ENCODE measurements around the gene GABBR2. TPM values are rescaled to one million over a fixed set of nuclear protein-coding genes. Genes with fewer than 3 reads are reported as not detected.

GABBR2 gene
- total RNA-seq, 4 donors from 2014 or later, result 2.4 to 13.6 (median 10.0) TPM

- Histone ChIP-seq H3K9me3 (no peaks in the 10 kb centered on the region), H3K36me3 (no peaks in the 10 kb centered on the region), H3K27ac (peak overlapping the region in 1 of 3 donors; percentile 51), H3K4me3 (replicated peaks in 1 of 3) (no peak overlapping the region), H3K4me1 (peaks cover 4 to 28% of the 10 kb centered on the region in 2 donors), H3K27me3 (no peaks in the 10 kb centered on the region)
- TF ChIP-seq POLR2A (IDR thresholded peaks at IDR 0.05), result no peak
- TF ChIP-seq CTCF (IDR thresholded peaks at IDR 0.05), result peak in 1 of 6 experiments; percentile 4
- intact Hi-C loops (cut with DNase I), result no loop called here
- no peak for DNase-seq
- WGBS, 2 donors, result 50 to 55% methylated on average over 7 of the region's 7 CpGs
Observed at GRCh38 chr9:98550206-98550820, 158.4 kb downstream of the GABBR2 start.

DNA sequence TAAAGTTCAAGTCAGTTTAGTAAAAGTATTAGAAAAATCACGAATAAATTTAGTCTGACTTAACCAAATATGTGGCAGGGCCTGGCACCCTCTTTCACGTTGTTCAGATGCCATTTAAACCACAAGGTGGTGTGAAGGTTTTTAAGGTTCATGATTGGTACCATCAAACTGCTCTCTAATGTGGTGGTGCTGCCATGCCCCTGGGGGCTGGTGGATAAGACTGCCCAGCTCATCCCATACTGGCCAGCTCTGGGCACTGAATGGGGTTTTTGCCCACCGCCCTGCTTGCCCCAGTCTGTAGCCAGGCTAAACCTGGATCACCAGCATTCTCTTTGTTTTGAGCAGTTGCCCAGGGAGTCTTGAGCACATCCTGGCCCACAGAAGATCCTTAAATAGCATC is 159.3 kb downstream of the GABBR2 start:
- Histone ChIP-seq H3K4me3 (replicated peaks in 1 of 3) (no peak overlapping the region), H3K27me3 (no peaks in the 10 kb centered on the region), H3K27ac (peak overlapping the region in 1 of 3 donors; percentile 51), H3K36me3 (no peaks in the 10 kb centered on the region), H3K4me1 (peaks cover 10 to 34% of the 10 kb centered on the region in 2 donors), H3K9me3 (no peaks in the 10 kb centered on the region)
- no peak for DNase-seq
- intact Hi-C loops (cut with DNase I), result no loop called here
- TF ChIP-seq CTCF (IDR thresholded peaks at IDR 0.05), result no peak
- TF ChIP-seq POLR2A (IDR thresholded peaks at IDR 0.05), result no peak
- 91 to 95% methylated on average over 3 of the region's 3 CpGs for WGBS, 2 donors

- no peak for TF ChIP-seq CTCF (IDR thresholded peaks at IDR 0.05)
- TF ChIP-seq POLR2A (IDR thresholded peaks at IDR 0.05), result no peak
- Histone ChIP-seq H3K9me3 (no peaks in the 10 kb centered on the region), H3K4me3 (replicated peaks in 1 of 3) (no peak overlapping the region), H3K27me3 (no peaks in the 10 kb centered on the region), H3K27ac (no peak overlapping the region), H3K36me3 (no peaks in the 10 kb centered on the region), H3K4me1 (peaks cover 10 to 34% of the 10 kb centered on the region in 2 donors)
- 68 to 77% methylated on average over 2 of the region's 2 CpGs for WGBS, 2 donors
- intact Hi-C loops (cut with DNase I), result no loop called here
- DNase-seq, result no peak
Observed at GRCh38 chr9:98547606-98548005, 161.1 kb downstream of the GABBR2 start.

DNA sequence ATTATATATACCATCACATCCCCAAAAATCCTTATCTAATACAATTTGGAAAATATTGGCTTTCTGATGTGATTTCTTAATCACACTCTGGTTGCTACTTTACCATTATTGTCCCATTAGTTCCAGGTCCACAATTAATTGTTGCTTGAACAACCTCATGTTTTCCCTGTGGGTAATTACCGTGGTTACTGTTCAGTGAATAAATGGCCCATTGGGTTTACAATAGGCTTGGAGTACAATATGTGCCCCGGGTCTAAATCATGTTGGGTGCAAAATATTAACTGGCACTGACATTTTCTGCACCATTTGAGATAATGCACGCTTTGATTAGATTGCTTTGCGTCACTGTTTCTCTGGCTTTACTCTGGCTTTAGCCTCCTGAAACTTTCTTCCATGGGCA is 163.7 kb downstream of the GABBR2 start:
- no peak for DNase-seq
- Histone ChIP-seq H3K27ac (no peak overlapping the region), H3K9me3 (no peaks in the 10 kb centered on the region), H3K36me3 (no peaks in the 10 kb centered on the region), H3K27me3 (no peaks in the 10 kb centered on the region), H3K4me3 (replicated peaks in 1 of 3) (no peak overlapping the region), H3K4me1 (peaks cover 10 to 21% of the 10 kb centered on the region in 2 donors)
- 35 to 48% methylated on average over 4 of the region's 4 CpGs for WGBS, 2 donors
- TF ChIP-seq CTCF (IDR thresholded peaks at IDR 0.05) (no peak), POLR2A (IDR thresholded peaks at IDR 0.05) (no peak)
- intact Hi-C loops (cut with DNase I), result no loop called here

DNA sequence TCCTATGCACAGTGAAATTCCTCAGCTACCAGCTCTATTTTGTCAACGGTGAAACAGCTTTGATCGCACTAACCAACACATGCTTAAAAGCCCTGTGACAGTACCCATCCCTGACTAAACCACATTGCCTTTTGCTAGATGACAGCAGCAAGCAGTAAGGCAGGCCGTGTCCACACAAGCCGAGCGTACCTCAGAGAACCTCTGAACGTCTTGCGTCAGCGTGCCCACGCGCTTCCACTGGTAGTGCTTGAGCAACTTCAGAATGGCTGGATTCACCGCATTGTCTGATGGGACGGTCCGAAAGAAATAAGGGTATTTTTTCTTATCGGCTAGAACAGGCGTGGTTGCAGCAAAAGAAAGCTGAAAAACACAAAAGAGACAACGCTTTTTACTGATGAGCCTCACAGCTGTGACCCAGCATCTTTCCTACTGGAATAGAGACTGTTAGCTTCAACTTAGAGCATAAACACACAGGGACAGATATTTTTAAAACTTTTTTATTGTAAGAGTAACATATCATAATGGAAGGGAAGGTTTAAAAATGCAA is 167.0 kb downstream of the GABBR2 start:
- Histone ChIP-seq H3K9me3 (no peaks in the 10 kb centered on the region), H3K4me3 (replicated peaks in 1 of 3) (no peak overlapping the region), H3K36me3 (no peaks in the 10 kb centered on the region), H3K4me1 (peaks cover 31 to 33% of the 10 kb centered on the region in 2 donors), H3K27me3 (no peaks in the 10 kb centered on the region), H3K27ac (no peak overlapping the region)
- no peak for DNase-seq
- intact Hi-C loops (cut with DNase I), result no loop called here
- WGBS, 2 donors, result 91 to 94% methylated on average over 16 of the region's 16 CpGs
- TF ChIP-seq CTCF (IDR thresholded peaks at IDR 0.05), result no peak
- no peak for TF ChIP-seq POLR2A (IDR thresholded peaks at IDR 0.05)
